G401.6 (cell line): Measurements from ENCODE around the gene SLC35E1.
A peak's percentile ranks its signal among the peaks of the same experiment; 100 is the strongest.
"Not testable (repeated sequence)": the region's sequence is repeated elsewhere in the genome, so short reads cannot be mapped to it uniquely, and the experiment has no call there.

Experiments
- FAIRE-seq: peaks from 2 replicates; lab custom pipeline; 2012; peaks lifted over from hg19 to GRCh38; lab: Jason Lieb, UNC

The SLC35E1 gene

GRCh38 chr19:16544473-16545231 lies 27.6 kb downstream of the SLC35E1 start:
- FAIRE-seq = no peak

- FAIRE-seq = not testable (repeated sequence)
Measured at GRCh38 chr19:16543734-16544133, 28.5 kb downstream of the SLC35E1 start.

- no peak for FAIRE-seq
Measured at GRCh38 chr19:16542910-16543472, 29.2 kb downstream of the SLC35E1 start.

- peak; percentile 77 for FAIRE-seq
Measured at GRCh38 chr19:16542045-16542909, 29.9 kb downstream of the SLC35E1 start, which contains the start of gene CHERP. Gene CHERP, minus strand, starts transcription at chr19:16542437. Its CDS starts 59 bp downstream, at chr19:16542378.

GRCh38 chr19:16541526-16542044 lies 30.6 kb downstream of the SLC35E1 start:
- no peak for FAIRE-seq

GRCh38 chr19:16540948-16541347 lies 31.3 kb downstream of the SLC35E1 start:
- FAIRE-seq = no peak

GRCh38 chr19:16537111-16537510 lies 35.1 kb downstream of the SLC35E1 start:
- no peak for FAIRE-seq

GRCh38 chr19:16536130-16536529 lies 36.1 kb downstream of the SLC35E1 start:
- no peak for FAIRE-seq

- FAIRE-seq = no peak
Measured at GRCh38 chr19:16535381-16535780, 36.8 kb downstream of the SLC35E1 start.

- FAIRE-seq = no peak
Measured at GRCh38 chr19:16532440-16533234, 39.6 kb downstream of the SLC35E1 start.

- no peak for FAIRE-seq
Measured at GRCh38 chr19:16531380-16531669, 40.9 kb downstream of the SLC35E1 start.

GRCh38 chr19:16530540-16531379 lies 41.5 kb downstream of the SLC35E1 start:
- FAIRE-seq = no peak

- FAIRE-seq = no peak
Measured at GRCh38 chr19:16529466-16530144, 42.6 kb downstream of the SLC35E1 start.

- FAIRE-seq = no peak
Measured at GRCh38 chr19:16527971-16528521, 44.2 kb downstream of the SLC35E1 start.

- FAIRE-seq = no peak
Measured at GRCh38 chr19:16527334-16527935, 44.8 kb downstream of the SLC35E1 start.

- no peak for FAIRE-seq
Measured at GRCh38 chr19:16525751-16526481, 46.3 kb downstream of the SLC35E1 start.

- no peak for FAIRE-seq
Measured at GRCh38 chr19:16524991-16525734, 47.1 kb downstream of the SLC35E1 start.
